IPS-NIHi7 (cell line): ENCODE measurements around the gene RAD51B.
"Not testable (repeated sequence)": the region's sequence is repeated elsewhere in the genome, so short reads cannot be mapped to it uniquely, and the experiment has no call there.

ENCODE experiments used
- DNase-seq: peaks from one replicate; pipeline ENCODE4 v3.0.0; 2012; ENCODE audit warnings: mixed read lengths; ENCODE audit errors: extremely low spot score

RAD51B gene

GRCh38 chr14:68111853-68112270 lies 292.3 kb downstream of the RAD51B start:
- DNase-seq, result no peak

- no peak for DNase-seq
Observed at GRCh38 chr14:68112442-68112841, 292.9 kb downstream of the RAD51B start.

DNA sequence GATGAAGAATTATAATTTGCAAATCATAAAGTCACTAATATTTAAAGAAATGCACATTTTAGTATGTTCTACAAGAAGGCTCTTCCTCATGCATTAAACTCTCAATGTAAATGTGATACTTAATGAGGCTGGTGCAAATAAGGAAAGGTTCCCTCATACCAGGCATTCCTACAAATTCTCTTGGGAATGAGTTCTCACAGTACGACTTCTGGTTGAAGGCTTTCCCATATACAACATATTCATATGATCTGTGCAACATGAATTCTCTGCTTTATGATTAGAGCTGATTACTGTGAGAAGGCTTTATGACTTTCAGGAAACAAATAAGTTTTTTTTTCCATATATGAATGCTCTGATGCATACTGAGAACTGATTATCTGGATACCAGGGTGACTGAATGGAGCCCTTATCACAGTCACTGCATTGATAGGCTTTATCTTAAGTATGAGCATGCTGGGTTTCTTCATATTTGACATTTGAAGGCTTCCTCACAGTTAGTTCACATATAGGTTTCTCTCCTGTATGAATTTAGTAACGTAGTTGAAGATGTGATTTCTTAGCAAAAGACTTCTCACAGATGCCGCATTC lies 293.9 kb downstream of the RAD51B start:
- no peak for DNase-seq

- DNase-seq, result not testable (repeated sequence)
Observed at GRCh38 chr14:68115952-68116351, 296.4 kb downstream of the RAD51B start.

DNA sequence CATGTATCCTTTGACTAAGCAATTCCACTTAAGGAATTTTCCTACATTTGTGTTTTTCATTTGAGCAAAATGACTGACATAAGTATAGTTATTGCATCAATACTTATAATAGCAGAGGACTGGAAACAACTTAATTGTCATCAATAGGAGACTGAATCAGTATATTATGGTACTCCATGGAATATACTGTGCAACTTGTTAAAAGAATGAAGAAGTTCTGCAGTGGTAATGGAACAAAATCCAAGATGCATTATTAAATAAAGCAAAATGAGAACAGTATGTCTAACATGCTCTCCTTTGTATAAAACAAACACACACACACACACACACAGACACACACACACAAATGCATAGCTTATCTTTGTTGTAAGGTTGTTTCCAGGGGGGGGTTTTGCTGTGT lies 303.1 kb downstream of the RAD51B start:
- no peak for DNase-seq

DNA sequence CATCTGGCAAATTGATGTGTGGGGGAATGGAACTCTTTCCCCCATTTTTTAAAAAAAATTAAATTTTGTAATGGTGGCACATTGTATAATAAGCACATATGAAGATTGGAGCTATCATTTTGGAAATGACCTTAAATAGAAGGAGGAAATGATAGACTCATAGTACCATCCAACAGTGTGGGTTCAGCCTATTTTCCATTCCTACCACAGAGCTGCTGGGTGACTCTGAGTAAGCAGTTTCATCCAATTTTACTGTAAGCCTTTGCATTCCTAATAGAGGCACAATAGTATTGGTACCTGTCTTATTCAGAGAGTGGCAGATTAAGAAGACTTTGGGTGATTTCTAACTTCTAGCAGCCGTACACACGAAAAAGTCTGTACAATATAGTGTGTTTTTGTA lies 304.5 kb downstream of the RAD51B start:
- no peak for DNase-seq

DNA sequence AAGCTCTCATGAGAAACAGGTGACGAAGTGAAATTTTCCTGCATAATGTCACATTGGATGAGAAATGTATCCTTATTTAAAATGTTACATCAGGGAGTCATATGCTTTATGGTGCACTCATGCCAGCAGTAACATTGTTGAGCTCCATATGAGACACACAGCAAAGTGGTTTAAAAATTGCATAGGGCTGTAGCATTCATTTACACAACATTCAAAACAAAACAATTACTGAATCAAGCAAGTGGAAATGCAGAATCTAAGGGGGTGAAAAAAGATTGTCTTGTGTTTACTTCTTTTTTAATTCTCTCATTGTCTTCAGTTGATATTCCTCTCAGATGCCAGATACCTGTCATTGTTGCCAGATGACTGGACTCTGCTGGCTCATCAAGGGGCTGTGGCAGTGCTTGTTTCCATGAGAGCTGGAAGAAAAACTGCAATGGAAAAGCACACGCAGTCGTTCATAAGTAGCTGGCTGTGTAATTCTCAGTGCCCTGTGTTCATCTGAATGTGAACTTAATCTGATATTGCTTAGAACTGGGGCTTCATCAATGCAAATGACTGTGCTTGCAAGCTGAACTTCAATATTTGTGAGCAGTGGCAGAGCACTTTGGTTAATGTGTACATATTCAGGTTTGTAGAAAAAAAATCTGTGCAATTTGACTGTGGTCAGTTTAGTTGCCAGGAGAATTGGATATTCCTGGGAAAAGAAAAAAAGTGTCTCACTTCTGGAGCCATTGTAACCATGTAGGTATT lies 305.6 kb downstream of the RAD51B start:
- no peak for DNase-seq

DNA sequence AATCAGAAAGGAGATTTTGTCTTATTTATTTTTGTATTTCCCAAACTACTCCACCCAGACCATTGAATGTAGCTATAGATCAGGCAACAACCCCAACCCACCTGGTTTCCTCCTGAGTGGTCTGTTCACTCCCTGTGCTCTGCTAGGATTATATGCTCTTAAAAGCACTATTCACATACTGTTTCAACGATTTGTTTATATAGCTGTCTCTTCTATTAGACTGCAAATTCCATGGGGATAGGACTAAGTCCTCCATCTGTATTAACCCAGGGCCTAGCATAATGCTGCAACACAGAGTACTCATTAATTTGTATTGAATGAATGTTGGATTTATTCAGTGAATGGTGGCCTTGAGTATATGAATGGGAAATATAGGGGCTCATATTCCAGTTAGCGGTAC lies 307.6 kb downstream of the RAD51B start:
- no peak for DNase-seq

GRCh38 chr14:68131907-68132306 lies 312.3 kb downstream of the RAD51B start:
- no peak for DNase-seq

DNA sequence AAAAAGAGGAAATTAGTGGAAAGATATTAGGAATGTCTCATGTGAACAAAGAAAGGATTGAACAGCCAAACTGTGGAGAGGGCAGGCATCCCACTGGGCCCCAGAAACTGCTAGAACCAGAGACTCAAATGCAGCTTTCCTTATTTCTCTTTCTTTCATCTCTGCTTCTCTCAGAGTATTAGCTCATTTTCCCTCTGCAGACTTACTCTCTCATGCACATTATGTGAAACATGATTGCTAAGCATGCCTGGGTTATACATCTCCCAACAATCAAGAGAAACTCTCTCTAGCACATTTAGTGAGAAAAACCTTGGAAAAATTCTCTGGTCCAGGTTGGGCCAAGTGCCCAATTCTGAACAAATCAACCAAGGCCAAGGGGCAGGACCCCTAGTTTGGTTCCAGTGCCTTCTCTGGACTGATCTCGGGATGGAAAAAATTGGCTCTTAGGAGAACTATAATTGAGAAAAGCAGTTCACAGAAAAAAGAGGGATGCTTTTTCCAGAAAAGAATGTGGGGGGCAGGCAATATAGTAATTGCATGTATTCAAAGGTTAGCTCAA lies 313.1 kb downstream of the RAD51B start:
- no peak for DNase-seq

DNA sequence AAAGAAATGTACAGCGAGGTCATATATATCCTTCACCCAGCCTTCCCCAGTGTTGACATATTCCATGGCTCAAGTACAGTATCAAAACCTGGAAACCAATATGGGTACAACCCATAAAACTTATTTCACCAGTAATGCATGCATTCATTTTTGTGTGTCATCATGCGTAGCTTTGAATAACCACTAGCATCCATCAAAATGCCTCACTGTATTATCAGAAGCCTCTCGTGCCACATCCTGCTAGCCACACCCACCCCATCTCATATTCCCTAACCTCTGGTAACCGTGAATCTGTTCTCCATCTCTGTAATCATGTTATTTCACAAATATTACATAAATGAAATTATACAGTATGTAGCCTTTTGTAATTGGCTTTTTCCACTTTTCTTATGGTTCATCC lies 314.3 kb downstream of the RAD51B start:
- DNase-seq, result no peak

DNA sequence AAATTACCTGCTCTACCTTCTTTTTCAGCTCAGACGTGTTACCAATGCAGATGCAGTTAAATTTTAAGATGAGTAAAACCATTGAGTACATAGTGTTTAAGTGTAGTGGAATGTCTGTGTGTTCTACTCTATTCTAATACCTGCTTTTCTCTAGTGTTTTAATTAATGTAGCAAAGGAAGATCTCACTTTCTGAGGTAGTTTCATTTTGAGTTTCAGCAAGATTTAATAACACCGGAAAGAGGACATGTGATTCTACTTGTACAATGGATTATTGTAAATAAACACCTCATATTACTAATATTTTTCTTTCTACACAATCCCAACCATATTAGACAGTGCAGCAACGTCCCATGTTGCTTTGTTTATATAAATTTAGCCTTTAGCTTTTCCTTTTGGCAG lies 315.4 kb downstream of the RAD51B start:
- no peak for DNase-seq

- DNase-seq, result no peak
Observed at GRCh38 chr14:68135566-68135965, 316.0 kb downstream of the RAD51B start.

GRCh38 chr14:68137704-68138619 lies 318.4 kb downstream of the RAD51B start:
- DNase-seq, result peak; percentile 83

- DNase-seq, result no peak
Observed at GRCh38 chr14:68139431-68140075, 320.0 kb downstream of the RAD51B start.

GRCh38 chr14:68140076-68140741 lies 320.6 kb downstream of the RAD51B start:
- peak; percentile 19 for DNase-seq

GRCh38 chr14:68140806-68141205 lies 321.2 kb downstream of the RAD51B start:
- DNase-seq, result no peak

DNA sequence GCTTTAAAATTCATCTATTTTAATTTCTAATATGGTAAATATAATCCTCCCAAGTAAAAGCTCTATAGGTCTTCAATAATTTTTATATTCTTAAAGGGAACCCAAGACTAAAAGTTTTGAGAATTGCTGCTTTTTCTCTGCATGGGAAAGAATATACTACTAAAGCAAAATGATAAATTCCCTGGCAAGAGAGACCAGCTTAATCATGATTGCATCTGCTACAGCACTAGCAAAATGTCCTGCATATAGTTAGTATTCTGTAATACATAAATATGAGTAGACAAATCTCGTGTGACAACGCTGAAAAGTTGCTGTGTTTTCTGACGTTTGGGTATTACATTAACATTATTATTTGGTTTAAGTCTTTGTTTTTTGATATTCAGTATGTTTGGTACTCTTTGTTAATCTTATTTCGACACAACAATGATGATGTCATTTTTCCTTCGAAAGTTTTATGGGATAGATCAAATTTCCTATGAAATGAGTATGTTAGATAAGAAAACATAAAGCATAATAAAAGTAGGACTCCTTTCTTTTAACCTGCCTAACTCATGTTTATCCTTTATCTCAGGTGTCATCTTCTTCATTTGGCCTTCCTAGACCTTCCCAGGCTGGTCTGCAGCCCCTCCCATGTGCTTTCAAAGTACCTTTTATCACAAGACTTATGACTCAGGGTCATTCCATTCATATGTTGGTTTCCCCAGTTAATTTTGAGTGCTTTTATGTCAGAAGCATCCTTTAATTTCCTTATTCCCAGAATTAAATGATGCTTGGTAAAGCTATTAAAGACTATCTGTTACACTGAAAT lies 321.9 kb downstream of the RAD51B start:
- no peak for DNase-seq

GRCh38 chr14:68143341-68143841 lies 323.8 kb downstream of the RAD51B start:
- DNase-seq, result no peak

DNA sequence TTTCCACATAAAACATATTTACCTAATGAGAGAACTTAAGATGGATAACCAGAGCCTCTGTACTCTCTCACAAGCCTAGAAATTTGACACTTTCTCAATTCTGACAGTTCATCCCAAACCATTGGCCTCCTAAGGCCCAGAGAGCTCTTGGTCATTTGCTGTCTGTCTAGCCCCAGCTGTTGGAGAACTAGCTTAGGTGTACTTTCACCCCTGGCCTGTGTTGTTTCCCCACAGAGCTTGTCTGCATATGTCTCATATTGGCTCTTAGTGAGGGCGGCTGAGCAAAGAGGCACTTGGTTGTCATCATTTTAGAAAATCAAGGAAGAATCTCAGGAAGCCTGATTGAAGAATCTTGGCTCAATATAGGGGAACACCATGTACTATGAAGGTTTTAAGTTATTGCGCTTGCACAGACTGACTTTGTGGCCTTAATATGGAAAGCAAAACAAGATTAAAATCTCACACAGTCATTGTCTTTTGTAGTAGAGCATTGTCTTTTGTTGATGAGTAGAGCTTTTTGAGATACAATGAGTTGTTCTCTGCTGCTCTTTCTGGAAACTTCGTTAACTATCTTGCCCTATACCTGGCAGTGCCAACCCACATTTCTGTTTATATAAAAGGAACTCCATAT lies 324.6 kb downstream of the RAD51B start:
- no peak for DNase-seq
